ENCODE results near the gene PMM1. TPM values are rescaled to one million over a fixed set of nuclear protein-coding genes. Genes with fewer than 3 reads are reported as not detected.
"Not testable (repeated sequence)": the region's sequence is repeated elsewhere in the genome, so short reads cannot be mapped to it uniquely, and the experiment has no call there.

The PMM1 gene
- polyA plus RNA-seq, 2 of the 4 experiments (the other 2 are of a cell fraction) = 23.5 to 28.7 TPM

- TF ChIP-seq ATOH8 (CRISPR knock-in tag; IDR thresholded peaks at IDR 0.05; ENCODE audit: low read depth) (no peak), REST (IDR thresholded peaks at IDR 0.05) (no peak), ZSCAN20 (CRISPR knock-in tag; IDR thresholded peaks at IDR 0.05) (no peak)
Observed at GRCh38 chr22:41574847-41575381, 14.7 kb downstream of the PMM1 start (continued).

- ATAC-seq (no peak), FAIRE-seq (no peak), DNase-seq (ENCODE audit: low read depth in 1 of 2, low spot score in 1 of 2) (no peak)
- H3K4me3 ChIP-seq = no peak overlapping the region
- no peaks in the 10 kb centered on the region for H3K4me1 ChIP-seq
- ChIA-PET CTCF (interaction anchor here (0.5 to 2.7 kb wide), 2 partner anchors 23 to 381 kb away, joined by 4 to 12 read pairs; no protein-coding TSS in a partner anchor), POLR2A (no interaction called here)
- H3K9me3 ChIP-seq = no peaks in the 10 kb centered on the region
- no peak overlapping the region for H3K27ac ChIP-seq
- 97% methylated on average over 11 of the region's 11 CpGs for WGBS (ENCODE audit: missing lambda C conversion rate)
- no peak overlapping the region for H3K4me2 ChIP-seq
- TF ChIP-seq POLR2AphosphoS2 (conservative IDR thresholded peaks at IDR 0.05; ENCODE audit: low read length) = no peak
- TF ChIP-seq RFX5 (IDR thresholded peaks at IDR 0.05) = no peak
- no peak for TF ChIP-seq HMGXB4 (CRISPR knock-in tag; IDR thresholded peaks at IDR 0.05; ENCODE audit: borderline replicate concordance)
- no peak for TF ChIP-seq BCL3 (IDR thresholded peaks at IDR 0.05)
- TF ChIP-seq PBX3 (IDR thresholded peaks at IDR 0.05) = no peak
- no peak for TF ChIP-seq MAFK (IDR thresholded peaks at IDR 0.05; ENCODE audit: partially characterized antibody)
- TF ChIP-seq SMC3 (IDR thresholded peaks at IDR 0.05) = no peak
- TF ChIP-seq ZC3H11A (IDR thresholded peaks at IDR 0.05) = no peak
- no peak for TF ChIP-seq CHD4 (IDR thresholded peaks at IDR 0.05; ENCODE audit: borderline replicate concordance)
- TF ChIP-seq TP53 (CRISPR knock-in tag; IDR thresholded peaks at IDR 0.05) = no peak
- no peak for TF ChIP-seq NFE2L2 (conservative IDR thresholded peaks at IDR 0.05; ENCODE audit: low read length)
- TF ChIP-seq HOXA7 (CRISPR knock-in tag; IDR thresholded peaks at IDR 0.05) = no peak
- no peak for TF ChIP-seq RCOR1 (IDR thresholded peaks at IDR 0.05; ENCODE audit: low read depth, low read length)
Observed at GRCh38 chr22:41573677-41574076, 16.0 kb downstream of the PMM1 start.

GRCh38 chr22:41572305-41572704 lies 17.3 kb downstream of the PMM1 start:
- DNase-seq (ENCODE audit: low read depth in 1 of 2, low spot score in 1 of 2); H3K4me2 ChIP-seq; H3K4me3 ChIP-seq; H3K9me3 ChIP-seq; H3K4me1 ChIP-seq; H3K27ac ChIP-seq; FAIRE-seq; ATAC-seq: not testable (repeated sequence)
- WGBS (ENCODE audit: missing lambda C conversion rate) = 94% methylated on average over 3 of the region's 3 CpGs
- ChIA-PET POLR2A (interaction anchor here (0.6 kb wide), 1 partner anchor 49 kb away, joined by 3 read pairs; the partner anchor contains the start of genes DESI1 and XRCC6), CTCF (interaction anchor here (1.0 kb wide), 1 partner anchor 25 kb away, joined by 6 read pairs; no protein-coding TSS in a partner anchor)
